Kidney (tissue), 14 donors: ENCODE measurements around the gene HSPA8. TPM values are rescaled to one million over a fixed set of nuclear protein-coding genes. Genes with fewer than 3 reads are reported as not detected.

ENCODE experiments used
- DNase-seq, 5 donors: peaks; one replicate each; pipeline ENCODE4 v3.0.0-alpha.2; 2013 to 2020
- FAIRE-seq: peaks from 2 replicates; lab custom pipeline; 2012; peaks lifted over from hg19 to GRCh38; lab: Jason Lieb, UNC
- H3K27ac ChIP-seq, 2 donors: one replicate each; pipeline ENCODE4 v1.7.0; 2013; ENCODE audit warnings: low read depth in 2 of 2, low read length in 2 of 2, inconsistent platforms in 1 of 2
- H3K27me3 ChIP-seq: one replicate; pipeline ENCODE4 v1.7.1; 2013; ENCODE audit warnings: low read length, inconsistent platforms; ENCODE audit not compliant: control insufficient read depth, insufficient read depth
- H3K36me3 ChIP-seq, 3 donors: one replicate each; pipeline versions ENCODE4 v1.7.0 to v1.7.1; 2013; ENCODE audit warnings: low read length in 3 of 3, control low read depth in 1 of 3, inconsistent platforms in 1 of 3; ENCODE audit not compliant: insufficient read depth in 3 of 3, control insufficient read depth in 2 of 3
- H3K4me1 ChIP-seq, 3 donors: one replicate each; pipeline versions ENCODE4 v1.7.0 to v1.7.1; 2013; ENCODE audit warnings: low read length in 3 of 3, inconsistent platforms in 1 of 3, low read depth in 1 of 3; ENCODE audit not compliant: control insufficient read depth in 2 of 3, insufficient read depth in 2 of 3
- H3K4me3 ChIP-seq, 3 donors: one replicate each; pipeline versions ENCODE4 v1.7.0 to v1.8.1; 2013; ENCODE audit warnings: low read length in 3 of 3, control low read depth in 1 of 3, inconsistent platforms in 1 of 3
- H3K9ac ChIP-seq, 3 donors: one replicate each; pipeline versions ENCODE4 v1.7.0 to v1.7.1; 2013; ENCODE audit warnings: low read length in 3 of 3, control low read depth in 1 of 3, inconsistent platforms in 1 of 3
- H3K9me3 ChIP-seq, 3 donors: one replicate each; pipeline versions ENCODE4 v1.7.0 to v1.7.1; 2013; ENCODE audit warnings: low read length in 3 of 3, control low read depth in 1 of 3, inconsistent platforms in 1 of 3; ENCODE audit not compliant: control insufficient read depth in 2 of 3, insufficient read depth in 1 of 3
- CTCF ChIP-seq: IDR thresholded peaks from 3 replicates; pipeline ENCODE4 v1.5.1; 2012; ENCODE audit warnings: mild to moderate bottlenecking, moderate library complexity, borderline replicate concordance; ENCODE audit not compliant: insufficient read depth; ENCODE audit errors: extremely low read depth
- intact Hi-C: fragments of 100-400 bp; cut with DNase I; formaldehyde crosslinking; loops from one replicate; pipeline ENCODE4 v1.11.1; 2022
- polyA plus RNA-seq: library from polyadenylated mRNA; stranded (reverse); fragments of 350-450 nt; fragmentation: Illumina TruSeq; extraction: RNeasy Lipid Tissue Mini Kit (QIAGEN cat#74804); gene quantifications from one replicate; pipeline ENCODE4 v1.2.3, GENCODE V29; 2014; ENCODE audit warnings: low read depth, low replicate concordance; ENCODE audit not compliant: insufficient read depth
- total RNA-seq: library from RNA; stranded (reverse); fragmentation: NEBNext Ultra II Directional; extraction: Animal tissue kit (Norgen Biotek cat#: 25700); gene quantifications from one replicate; pipeline ENCODE4 v1.2.1, GENCODE V29; 2021
- donor health status: control.
- donor health status: control.
- donor health status: control.
- donor health status: control.
- donor health status: control.
- donor health status: DM: yes; HTN: yes; CAD: no.
- donor health status: Normal renal cell carcinoma (clear cell type).

Gene HSPA8
- total and polyA plus RNA-seq, 2 donors from 2014 or later: 869 to 1,081 TPM

GRCh38 chr11:123051146-123051545 is 10.8 kb downstream of the HSPA8 start:
- H3K9ac ChIP-seq: no peak overlapping the region
- DNase-seq: no peak
- no peak overlapping the region for H3K27ac ChIP-seq
- peaks cover 0 to under 1% (median 0%) of the 10 kb centered on the region in 3 donors for H3K4me1 ChIP-seq
- no peaks in the 10 kb centered on the region for H3K27me3 ChIP-seq
- TF ChIP-seq CTCF: no peak
- H3K36me3 ChIP-seq: peaks cover 2 to 9% (median 5%) of the 10 kb centered on the region in 3 donors
- no peak overlapping the region for H3K4me3 ChIP-seq
- no peaks in the 10 kb centered on the region for H3K9me3 ChIP-seq
- no peak for FAIRE-seq
- intact Hi-C loops: no loop called here

- intact Hi-C loops: no loop called here
- DNase-seq: no peak
- H3K4me1 ChIP-seq: no peaks in the 10 kb centered on the region
- H3K27ac ChIP-seq: no peak overlapping the region
- H3K27me3 ChIP-seq: no peaks in the 10 kb centered on the region
- TF ChIP-seq CTCF: no peak
- no peak for FAIRE-seq
- no peak overlapping the region for H3K4me3 ChIP-seq
- no peak overlapping the region for H3K9ac ChIP-seq
- H3K9me3 ChIP-seq: no peaks in the 10 kb centered on the region
- no peaks in the 10 kb centered on the region for H3K36me3 ChIP-seq
Measured at GRCh38 chr11:123047947-123048293, 14.0 kb downstream of the HSPA8 start.

GRCh38 chr11:123047266-123047946 is 14.5 kb downstream of the HSPA8 start:
- no peak for TF ChIP-seq CTCF
- DNase-seq (no peak), FAIRE-seq (no peak)
- Histone ChIP-seq H3K4me1 (no peaks in the 10 kb centered on the region), H3K36me3 (no peaks in the 10 kb centered on the region), H3K27ac (no peak overlapping the region), H3K4me3 (no peak overlapping the region), H3K27me3 (no peaks in the 10 kb centered on the region), H3K9me3 (no peaks in the 10 kb centered on the region), H3K9ac (no peak overlapping the region)
- intact Hi-C loops: no loop called here
